ENCODE results near the gene UNC5A.

The UNC5A gene

DNA sequence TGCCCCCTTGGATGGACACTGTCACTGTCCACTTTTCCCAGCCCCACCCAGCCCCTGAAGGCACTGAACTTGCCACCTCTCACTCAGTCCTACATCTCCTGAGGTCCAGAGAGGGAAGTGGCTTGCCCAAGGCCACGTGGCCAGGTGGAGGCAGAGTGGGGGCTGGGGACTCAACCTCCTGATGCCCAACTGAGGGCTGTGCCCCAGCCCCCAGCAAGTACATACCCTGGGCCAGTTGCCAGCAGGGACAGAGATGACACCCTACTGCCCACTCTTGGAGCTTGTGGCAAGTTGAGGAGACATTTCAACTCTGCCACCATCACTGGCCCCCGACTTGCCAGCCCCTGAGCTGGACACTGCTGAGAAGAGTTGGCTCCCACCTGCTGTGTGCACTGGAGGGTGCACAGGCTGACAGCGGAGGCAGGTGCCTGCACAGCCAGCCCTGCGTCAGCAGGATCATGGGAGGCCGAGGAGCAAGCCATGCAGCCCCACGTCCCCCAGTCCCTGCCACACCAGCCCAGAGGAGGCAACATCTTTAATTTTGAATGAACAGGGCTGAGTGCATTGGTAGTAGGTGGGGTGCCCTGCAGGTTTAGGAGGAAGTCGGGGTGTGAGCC lies 39.4 kb downstream of the UNC5A start:
- H3K27me3 ChIP-seq (ENCODE audit: control insufficient read depth, insufficient read depth, low read length) = peaks cover 5% of the 10 kb centered on the region
- no peak overlapping the region for H3K27ac ChIP-seq (ENCODE audit: low read depth, low read length)
- no peak overlapping the region for H3K9ac ChIP-seq (ENCODE audit: low read length)
- H3K36me3 ChIP-seq (ENCODE audit: control insufficient read depth, insufficient read depth, low read length) = no peaks in the 10 kb centered on the region
- no peaks in the 10 kb centered on the region for H3K4me1 ChIP-seq (ENCODE audit: control insufficient read depth, insufficient read depth, low read length)
- no peak overlapping the region for H3K4me3 ChIP-seq (ENCODE audit: low read length)

- Histone ChIP-seq H3K4me1 (ENCODE audit: control insufficient read depth, insufficient read depth, low read length) (no peaks in the 10 kb centered on the region), H3K27me3 (ENCODE audit: control insufficient read depth, insufficient read depth, low read length) (peaks cover 5% of the 10 kb centered on the region), H3K9ac (ENCODE audit: low read length) (no peak overlapping the region), H3K4me3 (ENCODE audit: low read length) (no peak overlapping the region), H3K36me3 (ENCODE audit: control insufficient read depth, insufficient read depth, low read length) (no peaks in the 10 kb centered on the region), H3K27ac (ENCODE audit: low read depth, low read length) (no peak overlapping the region)
Measured at GRCh38 chr5:176850371-176851245, 40.2 kb downstream of the UNC5A start.

- no peak overlapping the region for H3K27ac ChIP-seq (ENCODE audit: low read depth, low read length)
- H3K4me1 ChIP-seq (ENCODE audit: control insufficient read depth, insufficient read depth, low read length) = no peaks in the 10 kb centered on the region
- no peaks in the 10 kb centered on the region for H3K36me3 ChIP-seq (ENCODE audit: control insufficient read depth, insufficient read depth, low read length)
- no peak overlapping the region for H3K4me3 ChIP-seq (ENCODE audit: low read length)
- peaks cover 5% of the 10 kb centered on the region for H3K27me3 ChIP-seq (ENCODE audit: control insufficient read depth, insufficient read depth, low read length)
- H3K9ac ChIP-seq (ENCODE audit: low read length) = no peak overlapping the region
Measured at GRCh38 chr5:176851380-176851779, 41.0 kb downstream of the UNC5A start.

- Histone ChIP-seq H3K4me3 (ENCODE audit: low read length) (no peak overlapping the region), H3K27me3 (ENCODE audit: control insufficient read depth, insufficient read depth, low read length) (peaks cover 5% of the 10 kb centered on the region), H3K4me1 (ENCODE audit: control insufficient read depth, insufficient read depth, low read length) (no peaks in the 10 kb centered on the region), H3K9ac (ENCODE audit: low read length) (no peak overlapping the region), H3K27ac (ENCODE audit: low read depth, low read length) (no peak overlapping the region), H3K36me3 (ENCODE audit: control insufficient read depth, insufficient read depth, low read length) (no peaks in the 10 kb centered on the region)
Measured at GRCh38 chr5:176851871-176852658, 41.7 kb downstream of the UNC5A start.

DNA sequence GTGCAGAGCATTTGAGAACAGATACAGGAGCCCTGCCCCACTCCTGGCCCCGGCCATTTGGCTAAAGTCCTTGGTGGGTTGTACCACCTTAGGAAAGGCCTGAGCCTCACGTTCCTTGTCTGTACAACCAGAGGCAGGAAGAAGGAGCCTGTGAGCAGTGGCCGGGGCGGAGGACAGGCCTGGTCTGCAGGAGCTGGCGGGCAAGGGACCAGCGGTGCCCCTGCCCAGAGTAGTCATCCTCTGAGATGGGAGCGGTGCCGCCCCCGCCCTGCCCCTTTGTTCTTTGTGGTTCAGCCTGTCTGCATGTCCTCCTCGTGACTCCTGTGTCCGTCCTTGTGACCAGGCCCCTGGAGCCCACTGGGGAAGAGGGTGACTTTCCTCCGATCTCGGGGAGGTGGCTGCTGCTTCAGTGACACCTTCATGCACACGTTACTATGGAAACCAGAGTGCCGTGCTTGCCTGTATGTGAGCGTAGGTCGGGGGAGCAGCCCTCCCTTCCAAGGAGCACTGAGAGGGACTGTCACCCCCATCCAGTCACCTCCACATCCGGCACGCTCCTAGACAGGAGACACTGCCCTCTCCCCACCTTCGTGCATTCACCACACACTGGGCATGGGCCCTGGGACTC lies 42.9 kb downstream of the UNC5A start:
- no peak overlapping the region for H3K9ac ChIP-seq (ENCODE audit: low read length)
- H3K36me3 ChIP-seq (ENCODE audit: control insufficient read depth, insufficient read depth, low read length) = no peaks in the 10 kb centered on the region
- H3K4me1 ChIP-seq (ENCODE audit: control insufficient read depth, insufficient read depth, low read length) = no peaks in the 10 kb centered on the region
- no peak overlapping the region for H3K4me3 ChIP-seq (ENCODE audit: low read length)
- H3K27me3 ChIP-seq (ENCODE audit: control insufficient read depth, insufficient read depth, low read length) = peaks cover 5% of the 10 kb centered on the region
- H3K27ac ChIP-seq (ENCODE audit: low read depth, low read length) = no peak overlapping the region

DNA sequence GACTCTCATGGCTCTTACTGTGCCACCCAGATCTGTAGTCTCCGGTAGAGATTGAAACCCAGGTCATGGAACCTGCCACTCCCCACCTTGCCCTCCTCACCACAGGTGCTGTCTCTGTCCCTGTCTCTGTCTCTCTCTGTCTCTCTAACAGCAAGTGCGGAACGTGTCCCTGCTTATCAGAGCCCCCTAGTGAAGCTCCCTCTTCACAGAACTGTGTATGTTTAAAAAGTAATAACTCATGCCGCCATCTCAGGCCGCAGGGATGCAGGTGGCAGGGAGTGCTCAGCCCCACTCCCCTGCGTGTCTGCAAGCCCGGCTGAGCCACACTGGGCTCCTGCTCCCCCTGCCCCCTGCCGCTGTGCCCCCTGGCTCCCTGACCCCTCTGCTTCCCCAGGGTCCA lies 43.8 kb downstream of the UNC5A start:
- no peak overlapping the region for H3K4me3 ChIP-seq (ENCODE audit: low read length)
- no peak overlapping the region for H3K27ac ChIP-seq (ENCODE audit: low read depth, low read length)
- H3K27me3 ChIP-seq (ENCODE audit: control insufficient read depth, insufficient read depth, low read length) = peaks cover 3% of the 10 kb centered on the region
- no peaks in the 10 kb centered on the region for H3K4me1 ChIP-seq (ENCODE audit: control insufficient read depth, insufficient read depth, low read length)
- H3K9ac ChIP-seq (ENCODE audit: low read length) = no peak overlapping the region
- H3K36me3 ChIP-seq (ENCODE audit: control insufficient read depth, insufficient read depth, low read length) = no peaks in the 10 kb centered on the region

DNA sequence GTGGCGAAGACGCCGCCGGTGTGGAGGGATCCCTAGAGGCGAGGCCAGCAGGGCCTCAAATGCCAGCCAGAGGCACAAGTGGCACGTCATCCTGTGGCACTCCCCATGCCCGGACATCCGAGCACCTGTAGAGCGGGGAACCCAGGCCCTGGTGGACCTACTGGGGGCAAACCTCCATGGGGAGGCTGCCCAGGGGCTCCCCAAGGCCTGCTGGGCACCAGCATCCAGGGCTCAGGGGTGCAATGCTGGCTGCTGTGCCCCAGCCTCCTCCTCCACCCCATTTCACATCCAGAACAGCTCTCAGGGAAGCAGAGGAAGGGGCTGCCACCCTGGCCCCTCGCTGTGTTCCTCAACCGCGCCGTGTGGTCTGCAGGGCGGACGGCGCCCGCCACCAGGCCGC lies 45.2 kb downstream of the UNC5A start:
- Histone ChIP-seq H3K9ac (ENCODE audit: low read length) (no peak overlapping the region), H3K27me3 (ENCODE audit: control insufficient read depth, insufficient read depth, low read length) (peaks cover 3% of the 10 kb centered on the region), H3K36me3 (ENCODE audit: control insufficient read depth, insufficient read depth, low read length) (no peaks in the 10 kb centered on the region), H3K4me3 (ENCODE audit: low read length) (no peak overlapping the region), H3K27ac (ENCODE audit: low read depth, low read length) (no peak overlapping the region), H3K4me1 (ENCODE audit: control insufficient read depth, insufficient read depth, low read length) (no peaks in the 10 kb centered on the region)

DNA sequence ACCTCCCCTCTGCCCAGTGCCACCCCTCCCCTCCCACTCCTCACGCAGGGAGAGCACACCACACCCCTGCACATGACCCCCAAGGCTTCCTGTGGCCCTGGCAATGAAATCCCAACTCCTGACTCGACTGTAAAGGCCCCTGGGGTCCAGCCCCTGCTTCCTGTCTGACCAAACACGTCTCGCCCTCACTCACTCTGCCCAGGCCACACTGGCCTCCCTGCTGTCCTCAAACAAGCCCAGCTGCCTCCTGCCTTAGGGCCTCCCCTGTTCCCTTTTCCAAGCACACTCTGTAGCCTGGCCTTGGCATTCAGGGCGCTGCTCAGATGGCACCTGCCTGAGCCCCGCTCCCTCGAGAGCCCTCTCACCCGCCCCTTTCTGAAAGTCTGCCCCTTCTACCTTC lies 46.4 kb downstream of the UNC5A start:
- Histone ChIP-seq H3K9ac (ENCODE audit: low read length) (no peak overlapping the region), H3K27ac (ENCODE audit: low read depth, low read length) (no peak overlapping the region), H3K4me1 (ENCODE audit: control insufficient read depth, insufficient read depth, low read length) (no peaks in the 10 kb centered on the region), H3K36me3 (ENCODE audit: control insufficient read depth, insufficient read depth, low read length) (no peaks in the 10 kb centered on the region), H3K4me3 (ENCODE audit: low read length) (no peak overlapping the region), H3K27me3 (ENCODE audit: control insufficient read depth, insufficient read depth, low read length) (peaks cover 3% of the 10 kb centered on the region)

- no peaks in the 10 kb centered on the region for H3K4me1 ChIP-seq (ENCODE audit: control insufficient read depth, insufficient read depth, low read length)
- no peak overlapping the region for H3K4me3 ChIP-seq (ENCODE audit: low read length)
- no peaks in the 10 kb centered on the region for H3K36me3 ChIP-seq (ENCODE audit: control insufficient read depth, insufficient read depth, low read length)
- H3K27ac ChIP-seq (ENCODE audit: low read depth, low read length) = no peak overlapping the region
- H3K9ac ChIP-seq (ENCODE audit: low read length) = no peak overlapping the region
- no peaks in the 10 kb centered on the region for H3K27me3 ChIP-seq (ENCODE audit: control insufficient read depth, insufficient read depth, low read length)
Measured at GRCh38 chr5:176857216-176857893, 47.0 kb downstream of the UNC5A start.

DNA sequence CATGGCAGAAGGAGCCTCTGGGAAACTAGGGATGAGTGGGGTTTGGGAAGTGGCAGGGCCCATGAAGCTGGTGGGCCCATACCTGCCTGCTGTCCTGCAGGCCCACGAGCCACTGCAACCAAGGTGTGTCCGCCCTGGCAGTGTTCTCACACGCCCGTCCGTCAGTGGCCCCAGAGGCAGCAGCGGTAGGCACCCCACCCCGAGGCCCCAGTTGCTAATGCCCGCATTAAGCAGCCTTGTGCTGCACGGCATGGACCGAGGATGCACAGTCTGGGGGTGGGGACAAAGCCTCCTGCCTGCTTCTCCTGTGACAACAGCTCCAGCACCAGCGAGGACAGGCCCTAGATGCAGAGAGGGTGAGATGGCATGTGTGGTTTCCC lies 47.5 kb downstream of the UNC5A start:
- no peaks in the 10 kb centered on the region for H3K36me3 ChIP-seq (ENCODE audit: control insufficient read depth, insufficient read depth, low read length)
- H3K27ac ChIP-seq (ENCODE audit: low read depth, low read length) = no peak overlapping the region
- no peak overlapping the region for H3K9ac ChIP-seq (ENCODE audit: low read length)
- peaks cover 2% of the 10 kb centered on the region for H3K27me3 ChIP-seq (ENCODE audit: control insufficient read depth, insufficient read depth, low read length)
- H3K4me1 ChIP-seq (ENCODE audit: control insufficient read depth, insufficient read depth, low read length) = no peaks in the 10 kb centered on the region
- no peak overlapping the region for H3K4me3 ChIP-seq (ENCODE audit: low read length)

DNA sequence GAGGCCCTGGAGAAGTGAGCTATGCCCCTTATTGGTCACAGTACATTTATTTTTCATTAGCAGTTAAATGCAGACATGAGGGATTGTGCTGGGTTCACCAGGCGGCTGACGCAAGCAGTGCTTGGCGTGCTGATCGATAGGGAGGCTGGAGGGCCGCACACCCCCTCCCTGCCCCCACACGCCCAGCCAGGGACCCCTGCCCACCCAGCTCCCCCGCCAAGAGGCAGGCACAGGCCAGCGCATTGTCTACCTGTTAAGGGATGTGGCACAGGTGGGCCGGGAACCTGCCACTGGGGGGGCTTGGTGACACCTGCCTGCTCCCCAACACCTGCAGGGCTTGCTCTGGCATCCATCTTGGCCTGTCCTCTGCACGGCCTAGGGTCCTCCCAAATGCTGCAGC lies 49.6 kb downstream of the UNC5A start:
- no peak overlapping the region for H3K9ac ChIP-seq (ENCODE audit: low read length)
- no peaks in the 10 kb centered on the region for H3K4me1 ChIP-seq (ENCODE audit: control insufficient read depth, insufficient read depth, low read length)
- H3K27ac ChIP-seq (ENCODE audit: low read depth, low read length) = no peak overlapping the region
- no peaks in the 10 kb centered on the region for H3K36me3 ChIP-seq (ENCODE audit: control insufficient read depth, insufficient read depth, low read length)
- H3K4me3 ChIP-seq (ENCODE audit: low read length) = no peak overlapping the region
- peaks cover 10% of the 10 kb centered on the region for H3K27me3 ChIP-seq (ENCODE audit: control insufficient read depth, insufficient read depth, low read length)

DNA sequence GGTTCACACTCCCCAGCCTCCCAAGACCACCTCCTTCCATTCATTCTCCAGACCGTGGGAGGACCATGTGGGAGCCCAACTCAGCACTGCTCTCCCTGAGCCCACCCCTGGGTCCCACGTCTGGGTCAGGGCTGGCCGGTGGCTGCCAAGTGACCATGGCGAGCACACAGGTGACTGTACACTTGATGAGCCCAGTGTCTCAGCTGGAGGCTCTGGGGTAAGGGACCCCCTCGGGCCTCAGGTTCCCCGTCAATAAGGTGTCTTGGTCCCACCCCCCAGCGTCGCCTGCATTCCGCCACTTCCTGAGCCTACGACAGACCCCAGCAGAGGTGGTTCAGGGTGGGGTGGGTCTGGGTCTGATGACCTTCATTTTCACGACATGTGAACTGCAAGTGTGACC lies 50.0 kb downstream of the UNC5A start:
- Histone ChIP-seq H3K9ac (ENCODE audit: low read length) (no peak overlapping the region), H3K27ac (ENCODE audit: low read depth, low read length) (no peak overlapping the region), H3K4me3 (ENCODE audit: low read length) (no peak overlapping the region), H3K27me3 (ENCODE audit: control insufficient read depth, insufficient read depth, low read length) (peaks cover 10% of the 10 kb centered on the region), H3K36me3 (ENCODE audit: control insufficient read depth, insufficient read depth, low read length) (no peaks in the 10 kb centered on the region), H3K4me1 (ENCODE audit: control insufficient read depth, insufficient read depth, low read length) (no peaks in the 10 kb centered on the region)
